Adrenal gland (tissue), 5 donors: ENCODE data around the gene WDSUB1.

Source experiments
- POLR2A ChIP-seq, 2 donors: fragments of 450-650 bp; IDR thresholded peaks; one replicate each; pipeline ENCODE4 v1.6.1; 2017; ENCODE audit warnings: antibody characterized with exemption in 2 of 2, mild to moderate bottlenecking in 2 of 2, moderate library complexity in 1 of 2
- TF ChIP-seq, protein P1 (sequence below), 6 experiments: fragments of 450-650 bp in 4 of 6; fragments of 200-600 bp in 2 of 6; sonication (generic) in 1 of 6; IDR thresholded peaks; 1 replicate in 5 of 6; 2 replicates in 1 of 6; pipeline versions ENCODE4 v1.5.1 to v1.8.0; 2016 to 2021; ENCODE audit warnings: antibody characterized with exemption in 6 of 6, mild to moderate bottlenecking in 2 of 6, moderate library complexity in 1 of 6
- donor health status: DM: no; HTN: no; CAD: no.

GRCh38 chr2:159195697-159196096 is 90.8 kb downstream of the WDSUB1 start:
- TF ChIP-seq, protein P1, sequence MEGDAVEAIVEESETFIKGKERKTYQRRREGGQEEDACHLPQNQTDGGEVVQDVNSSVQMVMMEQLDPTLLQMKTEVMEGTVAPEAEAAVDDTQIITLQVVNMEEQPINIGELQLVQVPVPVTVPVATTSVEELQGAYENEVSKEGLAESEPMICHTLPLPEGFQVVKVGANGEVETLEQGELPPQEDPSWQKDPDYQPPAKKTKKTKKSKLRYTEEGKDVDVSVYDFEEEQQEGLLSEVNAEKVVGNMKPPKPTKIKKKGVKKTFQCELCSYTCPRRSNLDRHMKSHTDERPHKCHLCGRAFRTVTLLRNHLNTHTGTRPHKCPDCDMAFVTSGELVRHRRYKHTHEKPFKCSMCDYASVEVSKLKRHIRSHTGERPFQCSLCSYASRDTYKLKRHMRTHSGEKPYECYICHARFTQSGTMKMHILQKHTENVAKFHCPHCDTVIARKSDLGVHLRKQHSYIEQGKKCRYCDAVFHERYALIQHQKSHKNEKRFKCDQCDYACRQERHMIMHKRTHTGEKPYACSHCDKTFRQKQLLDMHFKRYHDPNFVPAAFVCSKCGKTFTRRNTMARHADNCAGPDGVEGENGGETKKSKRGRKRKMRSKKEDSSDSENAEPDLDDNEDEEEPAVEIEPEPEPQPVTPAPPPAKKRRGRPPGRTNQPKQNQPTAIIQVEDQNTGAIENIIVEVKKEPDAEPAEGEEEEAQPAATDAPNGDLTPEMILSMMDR (IDR thresholded peaks at IDR 0.05): no peak
- no peak for TF ChIP-seq POLR2A (IDR thresholded peaks at IDR 0.05)
